B cell (primary cell): Measurements from ENCODE around the gene ADD3. TPM values are rescaled to one million over a fixed set of nuclear protein-coding genes. Genes with fewer than 3 reads are reported as not detected.

Experiments used
- ATAC-seq: fragments of 200-7000 bp; cut with Tn5 transposase; one replicate; pipeline ENCODE4 v1.10.0; 2021; ENCODE audit warnings: low read depth, mild to moderate bottlenecking, moderate number of reproducible peaks, moderate library complexity
- CTCF ChIA-PET: fragments of 350-600 bp; sonication (Branson Sonifier 250); formaldehyde crosslinking; loops from one replicate; lab custom pipeline; 2021; ENCODE audit warnings: antibody characterized with exemption, inconsistent platforms; lab: Charles Lee
- POLR2A ChIA-PET: fragments of 350-600 bp; sonication (Branson Sonifier 250); formaldehyde crosslinking; loops from one replicate; lab custom pipeline; 2021; ENCODE audit warnings: antibody characterized with exemption; lab: Charles Lee
- DNase-seq: peaks from one replicate; pipeline ENCODE4 v3.0.0; 2013
- H2AFZ ChIP-seq: 2 replicates; pipeline ENCODE4 v1.6.1; 2012; ENCODE audit warnings: mild to moderate bottlenecking, low read depth, low read length; ENCODE audit not compliant: insufficient read depth, poor library complexity, severe bottlenecking
- H3K27ac ChIP-seq, 2 donors: 1 replicate in 1 of 2; 2 replicates in 1 of 2; pipeline ENCODE4 v1.5.1; 2012 to 2013; ENCODE audit warnings: low read length in 2 of 2, mild to moderate bottlenecking in 2 of 2, moderate library complexity in 1 of 2
- H3K27me3 ChIP-seq, 4 experiments: fragments of 200-600 bp in 1 of 4; sonication (generic) in 1 of 4; replicated peaks in 1 of 4; 1 replicate in 2 of 4; 2 replicates in 2 of 4; pipeline versions ENCODE4 v1.6.1 to v1.7.0; 2013 to 2016; ENCODE audit warnings: low read length in 3 of 4, mild to moderate bottlenecking in 2 of 4, mixed read lengths in 1 of 4, moderate library complexity in 1 of 4; ENCODE audit not compliant: insufficient read depth in 4 of 4, control insufficient read depth in 3 of 4; ENCODE audit errors: control extremely low read depth in 1 of 4
- H3K36me3 ChIP-seq, 2 experiments: replicated peaks in 1 of 2; 1 replicate in 1 of 2; 2 replicates in 1 of 2; pipeline versions ENCODE4 v1.6.1 to v1.7.1; 2013; ENCODE audit warnings: low read length in 1 of 2; ENCODE audit not compliant: insufficient read depth in 2 of 2, control insufficient read depth in 1 of 2; ENCODE audit errors: control extremely low read depth in 1 of 2, extremely low read depth in 1 of 2
- H3K4me1 ChIP-seq, 2 donors: fragments of 200-600 bp in 1 of 2; sonication (generic) in 1 of 2; 1 replicate in 1 of 2; 2 replicates in 1 of 2; pipeline versions ENCODE4 v1.5.1 to v1.6.1; 2013 to 2017; ENCODE audit warnings: low read length in 2 of 2; ENCODE audit not compliant: control insufficient read depth in 2 of 2, insufficient read depth in 2 of 2
- H3K4me2 ChIP-seq: replicated peaks from 2 replicates; pipeline ENCODE3; 2012; ENCODE audit warnings: mild to moderate bottlenecking, low read depth, low read length; ENCODE audit not compliant: poor library complexity, severe bottlenecking
- H3K4me3 ChIP-seq, 5 experiments: fragments of 200-600 bp in 1 of 5; sonication (generic) in 1 of 5; 1 replicate in 3 of 5; 2 replicates in 2 of 5; pipeline versions ENCODE4 v1.5.1 to v1.7.0; 2011 to 2016; ENCODE audit warnings: low read length in 4 of 5, mild to moderate bottlenecking in 4 of 5, low read depth in 2 of 5, control low read depth in 1 of 5, moderate library complexity in 1 of 5; ENCODE audit not compliant: insufficient read depth in 1 of 5; ENCODE audit errors: control extremely low read depth in 1 of 5, extremely low read depth in 1 of 5
- H3K79me2 ChIP-seq: fragments of 200-600 bp; sonication (generic); one replicate; pipeline ENCODE4 v1.6.0; 2016; ENCODE audit warnings: low read length; ENCODE audit not compliant: control insufficient read depth, insufficient read depth
- H3K9ac ChIP-seq: fragments of 200-600 bp; sonication (generic); 2 replicates; pipeline ENCODE4 v1.6.1; 2017; ENCODE audit warnings: mild to moderate bottlenecking, low read length, moderate library complexity
- H3K9me3 ChIP-seq, 3 donors: one replicate each; pipeline versions ENCODE4 v1.6.1 to v1.7.1; 2013; ENCODE audit warnings: low read length in 2 of 3; ENCODE audit not compliant: control insufficient read depth in 2 of 3, insufficient read depth in 1 of 3; ENCODE audit errors: control extremely low read depth in 1 of 3
- H4K20me1 ChIP-seq: 2 replicates; pipeline ENCODE4 v1.6.0; 2012; ENCODE audit warnings: mild to moderate bottlenecking, low read length; ENCODE audit not compliant: insufficient read depth, control insufficient read depth, poor library complexity, severe bottlenecking
- H3K27ac Mint-ChIP-seq: one replicate; pipeline ENCODE4 v1.8.0; 2021; ENCODE audit warnings: mixed read lengths
- H3K27me3 Mint-ChIP-seq: one replicate; pipeline ENCODE4 v1.8.0; 2021; ENCODE audit warnings: mixed read lengths
- H3K4me1 Mint-ChIP-seq: one replicate; pipeline ENCODE4 v1.8.0; 2021; ENCODE audit warnings: mixed read lengths
- H3K4me3 Mint-ChIP-seq: one replicate; pipeline ENCODE4 v1.8.0; 2021; ENCODE audit warnings: mixed read lengths
- H3K9me3 Mint-ChIP-seq: one replicate; pipeline ENCODE4 v1.8.0; 2022; ENCODE audit warnings: mixed read lengths; ENCODE audit not compliant: insufficient read depth
- EZH2 ChIP-seq: IDR thresholded peaks from 2 replicates; pipeline ENCODE4 v1.6.1; 2012; ENCODE audit warnings: borderline replicate concordance, low read depth, mild to moderate bottlenecking, moderate library complexity, low read length; ENCODE audit not compliant: insufficient read depth, poor library complexity, severe bottlenecking
- WGBS: methylation state at CpG from one replicate; pipeline ENCODE4 v1.1.5; 2013; ENCODE audit warnings: missing lambda C conversion rate; ENCODE audit not compliant: insufficient coverage; 5-methylcytosine and 5-hydroxymethylcytosine counted together
- intact Hi-C: fragments of 100-400 bp; cut with micrococcal nuclease; formaldehyde crosslinking; loops from one replicate; pipeline ENCODE4 v1.10.0; 2022
- polyA plus RNA-seq: library from polyadenylated mRNA; depleted of rRNA; stranded (reverse); fragments of >200 nt; gene quantifications from 2 replicates; pipeline ENCODE4 v1.2.3, GENCODE V29; 2012
- total RNA-seq, 2 donors: library from RNA; stranded (reverse); fragments of 120-200 nt in 1 of 2; gene quantifications; 1 replicate in 1 of 2; 2 replicates in 1 of 2; pipeline versions ENCODE4 v1.2.3 to v1.2.4, GENCODE V29; 2013 to 2022
- TF ChIP-seq, protein P1 (sequence below): fragments of 200-600 bp; IDR thresholded peaks from one replicate; pipeline ENCODE4 v1.8.0; 2022; ENCODE audit warnings: antibody characterized with exemption, mild to moderate bottlenecking

The ADD3 gene
- total and polyA plus RNA-seq, 2 donors (not counting 1 experiment from before 2014, with no cell fraction given), result 156 to 185 TPM

DNA sequence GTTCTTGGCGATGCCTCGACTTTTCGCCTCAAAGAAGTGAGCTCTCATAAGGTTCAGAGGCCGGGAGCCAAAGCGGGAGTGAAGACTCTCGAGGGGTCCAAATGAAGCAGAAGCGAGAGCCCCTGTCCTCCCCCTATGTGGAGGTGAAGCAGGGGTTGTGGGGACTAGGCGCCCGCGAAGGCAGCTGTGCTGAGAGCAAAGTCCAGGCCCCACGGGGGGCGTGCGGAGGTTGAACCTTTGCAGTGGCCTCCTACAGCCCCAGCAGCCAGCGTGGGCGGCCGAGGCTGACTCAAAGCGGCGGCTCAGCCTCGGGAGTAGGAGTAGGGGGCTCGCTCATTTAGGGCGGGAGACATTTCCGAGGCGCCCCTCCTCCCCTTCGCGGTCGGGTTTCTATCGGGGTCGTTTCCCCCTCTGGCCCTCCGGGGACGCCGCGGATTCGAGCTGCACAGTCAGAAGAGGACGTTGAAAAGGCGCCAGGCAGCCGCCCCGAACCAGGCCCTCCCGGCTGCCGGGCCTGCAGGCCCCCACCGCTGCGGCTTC, 553 bp upstream of the ADD3 start:
- peaks cover 3% of the 10 kb centered on the region for H4K20me1 ChIP-seq
- H2AFZ ChIP-seq, result peak overlapping the region; percentile 95
- no peaks in the 10 kb centered on the region for H3K9me3 ChIP-seq
- peak overlapping the region; percentile 95 for H3K4me2 ChIP-seq
- intact Hi-C loops, result loop anchor here (1.0 to 5.0 kb wide), 7 partner anchors 11 to 860 kb away; partner anchors contain the start of genes SMC3, SMNDC1 and XPNPEP1
- H3K27me3 ChIP-seq, result no peaks in the 10 kb centered on the region
- H3K27ac ChIP-seq, result peak overlapping the region; percentile 53 to 58
- H3K4me1 Mint-ChIP-seq, result peaks cover 46% of the 10 kb centered on the region
- POLR2A ChIA-PET, result interaction anchor here (0.6 to 1.5 kb wide), 9 partner anchors 8 to 836 kb away, joined by 3 to 12 read pairs (median 4); no protein-coding TSS in a partner anchor
- 5% methylated on average over 37 of the region's 41 CpGs for WGBS
- no peak overlapping the region for H3K27ac Mint-ChIP-seq
- peak; percentile 6 for ATAC-seq
- no peaks in the 10 kb centered on the region for H3K36me3 ChIP-seq
- H3K79me2 ChIP-seq, result peaks cover 38% of the 10 kb centered on the region
- H3K4me3 Mint-ChIP-seq, result no peak overlapping the region
- no peak for DNase-seq
- peak overlapping the region; percentile 21 to 84 (median 74) for H3K4me3 ChIP-seq
- peak overlapping the region; percentile 91 for H3K9ac ChIP-seq
- peaks cover 33 to 40% of the 10 kb centered on the region in 2 donors for H3K4me1 ChIP-seq
- no peaks in the 10 kb centered on the region for H3K9me3 Mint-ChIP-seq
- TF ChIP-seq, protein P1, sequence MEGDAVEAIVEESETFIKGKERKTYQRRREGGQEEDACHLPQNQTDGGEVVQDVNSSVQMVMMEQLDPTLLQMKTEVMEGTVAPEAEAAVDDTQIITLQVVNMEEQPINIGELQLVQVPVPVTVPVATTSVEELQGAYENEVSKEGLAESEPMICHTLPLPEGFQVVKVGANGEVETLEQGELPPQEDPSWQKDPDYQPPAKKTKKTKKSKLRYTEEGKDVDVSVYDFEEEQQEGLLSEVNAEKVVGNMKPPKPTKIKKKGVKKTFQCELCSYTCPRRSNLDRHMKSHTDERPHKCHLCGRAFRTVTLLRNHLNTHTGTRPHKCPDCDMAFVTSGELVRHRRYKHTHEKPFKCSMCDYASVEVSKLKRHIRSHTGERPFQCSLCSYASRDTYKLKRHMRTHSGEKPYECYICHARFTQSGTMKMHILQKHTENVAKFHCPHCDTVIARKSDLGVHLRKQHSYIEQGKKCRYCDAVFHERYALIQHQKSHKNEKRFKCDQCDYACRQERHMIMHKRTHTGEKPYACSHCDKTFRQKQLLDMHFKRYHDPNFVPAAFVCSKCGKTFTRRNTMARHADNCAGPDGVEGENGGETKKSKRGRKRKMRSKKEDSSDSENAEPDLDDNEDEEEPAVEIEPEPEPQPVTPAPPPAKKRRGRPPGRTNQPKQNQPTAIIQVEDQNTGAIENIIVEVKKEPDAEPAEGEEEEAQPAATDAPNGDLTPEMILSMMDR, result no peak
- no peaks in the 10 kb centered on the region for H3K27me3 Mint-ChIP-seq
- CTCF ChIA-PET, result interaction anchor here (0.7 to 2.0 kb wide), 12 partner anchors 8 to 130 kb away, joined by 3 to 7 read pairs (median 3); no protein-coding TSS in a partner anchor

DNA sequence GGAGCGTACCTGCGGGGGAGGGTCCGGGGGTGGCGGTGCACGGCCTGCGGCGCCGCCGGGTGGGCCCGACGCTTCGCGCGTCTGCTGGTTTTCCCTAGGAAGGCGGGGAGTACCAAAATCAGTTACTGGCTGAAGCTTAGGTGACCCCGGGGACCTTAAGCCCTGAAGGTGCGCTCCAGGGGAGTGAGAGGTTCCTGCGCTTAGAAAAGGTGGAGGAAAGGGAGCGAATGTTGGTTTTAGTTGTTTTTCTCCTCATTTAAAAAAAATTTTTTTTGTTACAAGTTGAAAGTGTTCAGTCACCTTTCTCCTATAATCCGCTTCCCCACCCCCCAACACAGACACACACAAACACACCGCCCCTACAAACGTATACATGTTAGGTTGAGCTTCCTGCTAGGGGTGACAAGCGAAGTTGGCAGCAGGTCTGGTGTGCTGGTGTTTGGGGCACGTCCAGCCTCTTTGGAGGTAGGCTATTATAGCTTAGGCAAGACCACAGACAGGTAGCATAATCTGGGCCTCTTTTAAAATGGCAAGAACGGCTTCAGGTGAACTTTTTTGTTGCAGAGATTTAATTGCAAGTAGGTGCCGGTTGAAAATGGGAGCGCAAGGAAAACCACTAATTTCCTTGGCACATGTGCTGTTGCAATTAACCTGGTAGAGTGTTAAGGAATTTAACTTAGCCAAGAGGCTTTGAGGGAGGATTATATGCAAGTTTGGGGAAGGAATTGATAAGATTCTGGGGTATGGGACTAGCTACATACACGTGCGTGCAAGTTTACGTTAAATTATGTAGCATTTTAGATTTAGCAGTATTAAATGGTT, 945 bp downstream of the ADD3 start:
- H3K4me2 ChIP-seq, result peak overlapping the region; percentile 95
- no peak for ATAC-seq
- peaks cover 6% of the 10 kb centered on the region for H4K20me1 ChIP-seq
- intact Hi-C loops, result loop anchor here (1.0 to 5.0 kb wide), 9 partner anchors 30 to 910 kb away; partner anchors contain the start of genes BBIP1, DUSP5, SHOC2 and SMC3
- no peaks in the 10 kb centered on the region for H3K36me3 ChIP-seq
- POLR2A ChIA-PET, result interaction anchor here (0.7 to 1.2 kb wide), 2 partner anchors 69 to 201 kb away, joined by 4 to 7 read pairs; no protein-coding TSS in a partner anchor
- peak; percentile 67 for DNase-seq
- no peaks in the 10 kb centered on the region for H3K27me3 Mint-ChIP-seq
- CTCF ChIA-PET, result interaction anchor here (0.7 to 2.0 kb wide), 11 partner anchors 19 to 133 kb away, joined by 3 to 7 read pairs (median 3); partner anchors contain the start of gene XPNPEP1
- H3K4me1 Mint-ChIP-seq, result peaks cover 49% of the 10 kb centered on the region
- no peak for TF ChIP-seq EZH2
- TF ChIP-seq, protein P1, result no peak
- H3K9ac ChIP-seq, result peak overlapping the region; percentile 91
- peaks cover 29 to 39% of the 10 kb centered on the region in 2 donors for H3K4me1 ChIP-seq
- H3K4me3 ChIP-seq, result peak overlapping the region; percentile 73 to 95 (median 76)
- peak overlapping the region; percentile 95 for H2AFZ ChIP-seq
- no peak overlapping the region for H3K27ac Mint-ChIP-seq
- H3K9me3 ChIP-seq, result no peaks in the 10 kb centered on the region
- H3K79me2 ChIP-seq, result peaks cover 53% of the 10 kb centered on the region
- no peaks in the 10 kb centered on the region for H3K27me3 ChIP-seq
- no peaks in the 10 kb centered on the region for H3K9me3 Mint-ChIP-seq
- no peak overlapping the region for H3K4me3 Mint-ChIP-seq
- 3% methylated on average over 24 of the region's 30 CpGs for WGBS
- H3K27ac ChIP-seq, result peak overlapping the region; percentile 72 to 91
